Neural progenitor cell (in vitro differentiated cells): Measurements from ENCODE around the gene FOXD2. TPM values are rescaled to one million over a fixed set of nuclear protein-coding genes. Genes with fewer than 3 reads are reported as not detected.

Experiments
- DNase-seq: peaks from one replicate; pipeline ENCODE4 v3.0.0-alpha.2; 2016; ENCODE audit warnings: low spot score
- H2AFZ ChIP-seq: fragments of 200-600 bp; sonication (generic); replicated peaks from 2 replicates; pipeline ENCODE4 v1.6.1; 2016; ENCODE audit warnings: antibody characterized with exemption
- H3F3A ChIP-seq: fragments of 200-600 bp; sonication (generic); 2 replicates; pipeline ENCODE4 v1.6.1; 2016; ENCODE audit warnings: antibody characterized with exemption, low read depth
- H3K27ac ChIP-seq: fragments of 200-600 bp; sonication (generic); 2 replicates; pipeline ENCODE4 v1.5.1; 2016; ENCODE audit warnings: mild to moderate bottlenecking
- H3K27me3 ChIP-seq: fragments of 200-600 bp; sonication (generic); 2 replicates; pipeline ENCODE4 v1.6.1; 2016; ENCODE audit warnings: mild to moderate bottlenecking, moderate library complexity
- H3K36me3 ChIP-seq: fragments of 200-600 bp; sonication (generic); 2 replicates; pipeline ENCODE4 v1.5.1; 2016
- H3K4me1 ChIP-seq: fragments of 200-600 bp; sonication (generic); 2 replicates; pipeline ENCODE4 v1.6.1; 2016; ENCODE audit warnings: mixed run types
- H3K4me2 ChIP-seq: fragments of 200-600 bp; sonication (generic); 2 replicates; pipeline ENCODE4 v1.6.1; 2016
- H3K4me3 ChIP-seq: fragments of 200-600 bp; sonication (generic); 2 replicates; pipeline ENCODE4 v1.5.1; 2016
- H3K79me2 ChIP-seq: fragments of 200-600 bp; sonication (generic); 2 replicates; pipeline ENCODE4 v1.6.1; 2016; ENCODE audit warnings: low read depth
- H3K9ac ChIP-seq: fragments of 200-600 bp; sonication (generic); 2 replicates; pipeline ENCODE4 v1.6.1; 2016
- H3K9me3 ChIP-seq: fragments of 200-600 bp; sonication (generic); 2 replicates; pipeline ENCODE4 v1.5.1; 2016; ENCODE audit warnings: low read depth
- H4K20me1 ChIP-seq: fragments of 200-600 bp; sonication (generic); 2 replicates; pipeline ENCODE4 v1.6.1; 2016; ENCODE audit warnings: low read depth
- H3K27ac Mint-ChIP-seq: 3 replicates; pipeline ENCODE4 v1.8.0; 2021; ENCODE audit warnings: mixed read lengths
- H3K27me3 Mint-ChIP-seq: 2 replicates; pipeline ENCODE4 v1.8.0; 2022; ENCODE audit warnings: low read depth, mild to moderate bottlenecking, inconsistent platforms, moderate library complexity, mixed read lengths; ENCODE audit not compliant: insufficient read depth
- H3K36me3 Mint-ChIP-seq: 3 replicates; pipeline ENCODE4 v1.8.0; 2021; ENCODE audit warnings: mixed read lengths
- H3K4me1 Mint-ChIP-seq: 3 replicates; pipeline ENCODE4 v1.8.0; 2021; ENCODE audit warnings: mixed read lengths
- H3K4me3 Mint-ChIP-seq: 3 replicates; pipeline ENCODE4 v1.8.0; 2021; ENCODE audit warnings: mild to moderate bottlenecking, moderate library complexity, mixed read lengths
- H3K9me3 Mint-ChIP-seq: 3 replicates; pipeline ENCODE4 v1.8.0; 2020; ENCODE audit warnings: mixed read lengths
- CTCF ChIP-seq: fragments of 200-600 bp; sonication (generic); IDR thresholded peaks from 2 replicates; pipeline ENCODE4 v1.5.1; 2017; ENCODE audit warnings: antibody characterized with exemption, mild to moderate bottlenecking
- EZH2 ChIP-seq: fragments of 200-600 bp; sonication (generic); IDR thresholded peaks from 2 replicates; pipeline ENCODE4 v1.6.1; 2017; ENCODE audit warnings: antibody characterized with exemption, mild to moderate bottlenecking, moderate library complexity
- EZH2phosphoT487 ChIP-seq: fragments of 200-600 bp; sonication (generic); IDR thresholded peaks from 2 replicates; pipeline ENCODE4 v1.6.1; 2017; ENCODE audit warnings: antibody characterized with exemption
- total RNA-seq: library from RNA; depleted of rRNA; stranded (reverse); fragments of >200 nt; gene quantifications from 2 replicates; pipeline ENCODE4 v1.2.3, GENCODE V29; 2015; ENCODE audit warnings: low replicate concordance

Gene FOXD2
- total RNA-seq, 1 donor from 2014 or later = 0.32 TPM

- Histone ChIP-seq H3K9ac (no peak overlapping the region), H3F3A (no peaks in the 10 kb centered on the region), H3K4me1 (peaks cover 6% of the 10 kb centered on the region), H3K27ac (no peak overlapping the region), H3K36me3 (no peaks in the 10 kb centered on the region), H2AFZ (no peak overlapping the region), H3K9me3 (no peaks in the 10 kb centered on the region), H3K4me3 (no peak overlapping the region), H3K79me2 (no peaks in the 10 kb centered on the region), H3K4me2 (no peak overlapping the region), H4K20me1 (no peaks in the 10 kb centered on the region), H3K27me3 (peaks cover 22% of the 10 kb centered on the region)
- no peak for DNase-seq
- TF ChIP-seq CTCF (no peak), EZH2phosphoT487 (no peak), EZH2 (no peak)
- H3K27ac Mint-ChIP-seq = no peak overlapping the region
- peaks cover 2% of the 10 kb centered on the region for H3K27me3 Mint-ChIP-seq
- H3K4me1 Mint-ChIP-seq = no peaks in the 10 kb centered on the region
- H3K36me3 Mint-ChIP-seq = no peaks in the 10 kb centered on the region
- H3K9me3 Mint-ChIP-seq = no peaks in the 10 kb centered on the region
- H3K4me3 Mint-ChIP-seq = no peak overlapping the region
Observed at GRCh38 chr1:47469910-47470309, 32.1 kb downstream of the FOXD2 start.

- no peaks in the 10 kb centered on the region for H3K9me3 ChIP-seq
- no peaks in the 10 kb centered on the region for H4K20me1 ChIP-seq
- no peak overlapping the region for H2AFZ ChIP-seq
- Mint-ChIP-seq H3K27ac (no peak overlapping the region), H3K4me1 (no peaks in the 10 kb centered on the region), H3K36me3 (no peaks in the 10 kb centered on the region), H3K9me3 (no peaks in the 10 kb centered on the region), H3K27me3 (peaks cover 5% of the 10 kb centered on the region), H3K4me3 (no peak overlapping the region)
- H3K4me2 ChIP-seq = no peak overlapping the region
- H3K4me3 ChIP-seq = no peak overlapping the region
- no peaks in the 10 kb centered on the region for H3K79me2 ChIP-seq
- H3K36me3 ChIP-seq = no peaks in the 10 kb centered on the region
- H3K9ac ChIP-seq = no peak overlapping the region
- peaks cover 6% of the 10 kb centered on the region for H3K4me1 ChIP-seq
- H3F3A ChIP-seq = no peaks in the 10 kb centered on the region
- H3K27ac ChIP-seq = no peak overlapping the region
- TF ChIP-seq CTCF (no peak), EZH2phosphoT487 (no peak), EZH2 (no peak)
- no peak for DNase-seq
- peaks cover 13% of the 10 kb centered on the region for H3K27me3 ChIP-seq
Observed at GRCh38 chr1:47471163-47471562, 33.3 kb downstream of the FOXD2 start.

GRCh38 chr1:47474278-47475193 lies 36.7 kb downstream of the FOXD2 start:
- H3K27ac Mint-ChIP-seq = no peak overlapping the region

More at GRCh38 chr1:47474278-47475193, 36.7 kb downstream of the FOXD2 start:
- Histone ChIP-seq H3K9ac (no peak overlapping the region), H3K4me3 (no peak overlapping the region), H3K9me3 (no peaks in the 10 kb centered on the region), H2AFZ (no peak overlapping the region), H3F3A (no peaks in the 10 kb centered on the region), H3K4me2 (no peak overlapping the region), H3K79me2 (no peaks in the 10 kb centered on the region), H4K20me1 (no peaks in the 10 kb centered on the region), H3K4me1 (peaks cover 6% of the 10 kb centered on the region), H3K36me3 (no peaks in the 10 kb centered on the region), H3K27me3 (no peaks in the 10 kb centered on the region), H3K27ac (no peak overlapping the region)
- Mint-ChIP-seq H3K36me3 (no peaks in the 10 kb centered on the region), H3K27me3 (peaks cover 8% of the 10 kb centered on the region), H3K4me1 (no peaks in the 10 kb centered on the region), H3K4me3 (no peak overlapping the region), H3K9me3 (no peaks in the 10 kb centered on the region)
- peak; percentile 25 for DNase-seq
- TF ChIP-seq EZH2 (no peak), EZH2phosphoT487 (no peak), CTCF (no peak)
